ENCODE results near the gene PACS1.

Gene PACS1

GRCh38 chr11:66224226-66224855 lies 154.3 kb downstream of the PACS1 start:
- TF ChIP-seq, protein P1, sequence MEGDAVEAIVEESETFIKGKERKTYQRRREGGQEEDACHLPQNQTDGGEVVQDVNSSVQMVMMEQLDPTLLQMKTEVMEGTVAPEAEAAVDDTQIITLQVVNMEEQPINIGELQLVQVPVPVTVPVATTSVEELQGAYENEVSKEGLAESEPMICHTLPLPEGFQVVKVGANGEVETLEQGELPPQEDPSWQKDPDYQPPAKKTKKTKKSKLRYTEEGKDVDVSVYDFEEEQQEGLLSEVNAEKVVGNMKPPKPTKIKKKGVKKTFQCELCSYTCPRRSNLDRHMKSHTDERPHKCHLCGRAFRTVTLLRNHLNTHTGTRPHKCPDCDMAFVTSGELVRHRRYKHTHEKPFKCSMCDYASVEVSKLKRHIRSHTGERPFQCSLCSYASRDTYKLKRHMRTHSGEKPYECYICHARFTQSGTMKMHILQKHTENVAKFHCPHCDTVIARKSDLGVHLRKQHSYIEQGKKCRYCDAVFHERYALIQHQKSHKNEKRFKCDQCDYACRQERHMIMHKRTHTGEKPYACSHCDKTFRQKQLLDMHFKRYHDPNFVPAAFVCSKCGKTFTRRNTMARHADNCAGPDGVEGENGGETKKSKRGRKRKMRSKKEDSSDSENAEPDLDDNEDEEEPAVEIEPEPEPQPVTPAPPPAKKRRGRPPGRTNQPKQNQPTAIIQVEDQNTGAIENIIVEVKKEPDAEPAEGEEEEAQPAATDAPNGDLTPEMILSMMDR (IDR thresholded peaks at IDR 0.05): no peak
- Histone ChIP-seq H3K4me3 (ENCODE audit: low read depth in 1 of 2, low read length in 1 of 2) (no peak overlapping the region), H3K9me3 (no peaks in the 10 kb centered on the region), H3K36me3 (peaks cover 93% of the 10 kb centered on the region), H3K4me1 (ENCODE audit: control insufficient read depth in 1 of 2, insufficient read depth in 1 of 2, low read depth in 1 of 2, low read length in 1 of 2) (peaks cover 0 to 5% of the 10 kb centered on the region in 2 experiments), H3K27ac (no peak overlapping the region), H3K27me3 (no peaks in the 10 kb centered on the region)

DNA sequence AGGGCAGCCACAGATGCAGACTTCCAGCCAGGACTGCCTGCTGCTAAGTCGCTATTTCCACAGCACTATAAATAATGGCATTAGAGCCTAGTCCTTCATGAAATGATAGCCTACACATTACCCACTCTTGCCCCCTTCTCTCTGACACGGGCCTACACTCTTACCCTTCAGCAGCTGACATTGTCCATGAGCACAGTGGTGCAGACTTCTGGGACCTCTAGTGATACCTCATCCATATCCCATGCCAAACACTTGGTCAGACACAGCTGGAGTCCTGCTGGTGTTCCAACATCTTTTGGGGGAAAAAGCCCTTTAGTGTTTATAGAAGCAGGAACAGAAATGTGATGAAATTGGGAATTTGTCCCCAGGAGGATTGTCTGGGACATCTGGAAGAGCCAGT lies 155.0 kb downstream of the PACS1 start:
- H3K4me1 ChIP-seq (ENCODE audit: control insufficient read depth in 1 of 2, insufficient read depth in 1 of 2, low read depth in 1 of 2, low read length in 1 of 2): peaks cover 0 to 5% of the 10 kb centered on the region in 2 experiments
- no peak overlapping the region for H3K4me3 ChIP-seq (ENCODE audit: low read depth in 1 of 2, low read length in 1 of 2)
- H3K9me3 ChIP-seq: no peaks in the 10 kb centered on the region
- no peaks in the 10 kb centered on the region for H3K27me3 ChIP-seq
- TF ChIP-seq, protein P1 (IDR thresholded peaks at IDR 0.05): no peak
- peaks cover 88% of the 10 kb centered on the region for H3K36me3 ChIP-seq
- no peak overlapping the region for H3K27ac ChIP-seq

DNA sequence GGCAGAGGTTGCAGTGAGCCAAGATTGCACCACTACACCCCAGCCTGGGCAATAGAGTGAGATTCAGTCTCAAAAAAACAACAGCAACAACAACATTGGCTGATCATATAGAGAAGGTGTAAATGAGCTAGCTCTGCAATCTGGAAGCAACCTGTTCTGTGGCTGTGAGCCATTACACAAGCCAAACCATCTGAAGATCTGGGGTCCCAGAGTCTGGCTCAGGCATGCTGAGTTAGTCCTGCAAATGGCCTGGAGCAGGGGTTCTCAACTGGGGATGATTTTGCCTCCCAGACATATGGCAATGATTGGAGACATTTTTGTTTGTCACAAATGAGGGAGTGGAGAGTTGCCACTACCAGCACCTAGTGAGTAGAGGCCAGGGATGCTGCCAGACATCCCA lies 156.0 kb downstream of the PACS1 start:
- TF ChIP-seq, protein P1 (IDR thresholded peaks at IDR 0.05): no peak

GRCh38 chr11:66227700-66228099 lies 157.6 kb downstream of the PACS1 start:
- no peak overlapping the region for H3K4me3 ChIP-seq (ENCODE audit: low read depth in 1 of 2, low read length in 1 of 2)
- H3K27me3 ChIP-seq: no peaks in the 10 kb centered on the region
- H3K4me1 ChIP-seq (ENCODE audit: control insufficient read depth in 1 of 2, insufficient read depth in 1 of 2, low read depth in 1 of 2, low read length in 1 of 2): peaks cover 0 to 2% of the 10 kb centered on the region in 2 experiments
- H3K36me3 ChIP-seq: peaks cover 90% of the 10 kb centered on the region
- H3K27ac ChIP-seq: no peak overlapping the region
- TF ChIP-seq, protein P1 (IDR thresholded peaks at IDR 0.05): no peak
- peaks cover 7% of the 10 kb centered on the region for H3K9me3 ChIP-seq

More for the DNA sequence above, 156.0 kb downstream of the PACS1 start:
- H3K9me3 ChIP-seq: no peaks in the 10 kb centered on the region
- H3K4me3 ChIP-seq (ENCODE audit: low read depth in 1 of 2, low read length in 1 of 2): no peak overlapping the region
- H3K27me3 ChIP-seq: no peaks in the 10 kb centered on the region
- peaks cover 0 to 5% of the 10 kb centered on the region in 2 experiments for H3K4me1 ChIP-seq (ENCODE audit: control insufficient read depth in 1 of 2, insufficient read depth in 1 of 2, low read depth in 1 of 2, low read length in 1 of 2)
- no peak overlapping the region for H3K27ac ChIP-seq
- H3K36me3 ChIP-seq: peaks cover 88% of the 10 kb centered on the region

DNA sequence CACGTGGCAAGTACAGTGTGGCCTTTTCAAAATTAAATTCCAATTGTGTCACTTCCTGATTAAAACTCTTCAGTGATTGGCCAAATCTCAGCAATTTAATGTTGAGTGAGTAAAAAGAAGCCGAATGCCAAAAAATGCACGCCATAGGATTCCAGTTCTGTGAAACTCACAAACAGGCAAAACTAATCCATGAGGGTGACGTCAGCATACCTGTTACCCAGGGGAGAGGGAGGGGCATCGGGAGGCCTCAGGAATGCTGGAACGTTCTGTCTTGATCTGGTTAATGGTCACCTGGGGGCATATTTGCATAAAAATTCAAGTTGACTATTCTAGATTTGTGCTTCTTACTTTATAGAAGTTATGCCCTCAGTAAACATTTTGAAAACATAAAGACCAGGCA lies 158.4 kb downstream of the PACS1 start:
- Histone ChIP-seq H3K27me3 (no peaks in the 10 kb centered on the region), H3K27ac (no peak overlapping the region), H3K4me3 (ENCODE audit: low read depth in 1 of 2, low read length in 1 of 2) (no peak overlapping the region), H3K9me3 (peaks cover 8% of the 10 kb centered on the region), H3K4me1 (ENCODE audit: control insufficient read depth in 1 of 2, insufficient read depth in 1 of 2, low read depth in 1 of 2, low read length in 1 of 2) (no peaks in the 10 kb centered on the region), H3K36me3 (peaks cover 95% of the 10 kb centered on the region)
- TF ChIP-seq, protein P1 (IDR thresholded peaks at IDR 0.05): no peak

Data from neutrophil (primary cell).